Hypothalamus (tissue), 51 donors: ENCODE data around the gene PTPRK.

ENCODE experiments used
- DNase-seq, 51 donors: peaks; one replicate each; lab custom pipeline; 2025; lab: John Stamatoyannopoulos, UW

The PTPRK gene

DNA sequence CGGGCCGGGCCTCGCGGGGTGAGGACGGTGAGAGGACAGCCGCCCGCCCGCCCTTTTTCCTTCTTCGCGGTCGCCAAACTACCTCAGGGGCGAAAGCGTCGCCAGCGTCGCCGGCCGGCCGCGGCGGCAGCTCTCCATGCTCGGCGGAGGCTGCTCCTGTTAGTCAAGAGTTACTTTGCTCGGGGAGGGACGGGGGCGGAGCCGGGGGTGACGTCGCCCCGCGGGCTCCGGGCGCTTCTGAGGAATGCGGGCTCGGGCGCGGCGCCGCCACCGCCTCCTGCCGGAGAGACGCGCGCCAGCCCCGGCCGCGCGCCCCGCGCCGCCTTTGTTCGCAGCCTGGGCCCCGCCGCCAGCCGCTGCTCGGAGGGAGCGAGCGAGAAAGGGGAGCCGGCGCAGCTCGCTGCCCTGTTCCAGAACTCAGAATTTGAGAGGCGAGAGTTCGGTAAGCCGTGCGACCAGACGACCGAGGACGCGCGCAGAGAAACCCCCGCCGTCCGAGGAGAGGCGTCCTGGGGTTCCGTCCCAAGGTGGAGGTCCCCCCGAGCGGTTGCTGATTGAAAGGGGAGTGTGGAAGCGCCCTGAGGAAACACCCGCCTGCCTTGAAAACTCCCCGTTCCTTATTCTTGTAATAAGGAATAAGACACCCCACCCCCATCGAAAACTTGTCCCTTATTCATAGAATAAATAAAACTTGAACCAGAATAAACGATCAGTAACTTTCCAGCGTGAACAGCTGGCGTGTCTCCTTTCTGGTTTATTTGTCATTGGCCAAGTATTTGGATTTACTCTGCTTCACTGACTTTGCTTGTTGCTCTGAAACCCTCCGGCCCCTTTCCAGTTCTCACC, at the start of gene PTPRK:
Gene PTPRK, minus strand, starts transcription at position 164 of the 846 bp plus-strand sequence. CDS start 241 bp downstream, outside the sequence.
- DNase-seq = peak in 50 of 51 donors; percentile 41 to 97 (median 86)

DNA sequence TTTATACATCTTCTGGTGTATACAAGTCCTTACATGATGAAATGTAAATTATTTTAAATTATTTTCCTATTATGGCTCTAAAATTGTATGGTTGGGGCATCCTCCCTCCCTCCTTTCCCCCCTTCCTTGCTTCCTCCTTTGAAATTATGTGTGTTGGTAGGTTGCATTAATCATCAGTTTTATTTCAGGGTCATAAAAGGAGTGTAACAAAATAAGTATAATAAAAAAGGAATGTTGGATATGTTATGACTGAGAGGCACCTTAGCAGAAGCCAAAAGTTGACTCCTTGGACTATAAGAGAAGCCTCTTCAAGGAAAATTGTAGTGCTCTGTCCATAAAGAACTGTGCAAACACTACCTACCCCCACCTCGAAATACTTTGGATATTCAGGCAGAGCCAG, 46.6 kb upstream of the PTPRK start:
- DNase-seq = no peak

GRCh38 chr6:128560966-128561365, 40.6 kb upstream of the PTPRK start:
- no peak for DNase-seq

DNA sequence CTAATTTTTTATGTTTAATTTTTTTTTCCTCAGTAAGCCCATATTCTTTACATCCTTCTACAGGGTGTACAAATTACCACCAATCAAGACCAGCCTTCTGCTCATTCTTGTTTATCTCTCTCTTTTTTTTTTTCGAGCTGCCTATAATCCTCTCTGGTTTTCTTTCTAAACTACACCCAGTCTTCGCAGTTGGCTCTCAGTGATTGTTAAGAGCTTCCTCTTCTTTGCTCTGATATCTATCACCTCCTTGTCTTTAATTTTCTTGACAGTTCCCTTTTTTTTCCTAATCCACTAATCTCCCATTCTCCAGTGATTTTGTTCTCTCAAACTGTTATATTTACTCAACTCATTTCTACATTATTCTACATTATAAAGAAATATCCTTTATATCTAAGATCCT, 38.5 kb upstream of the PTPRK start:
- DNase-seq = no peak

GRCh38 chr6:128558021-128558420, 37.6 kb upstream of the PTPRK start:
- no peak for DNase-seq

DNA sequence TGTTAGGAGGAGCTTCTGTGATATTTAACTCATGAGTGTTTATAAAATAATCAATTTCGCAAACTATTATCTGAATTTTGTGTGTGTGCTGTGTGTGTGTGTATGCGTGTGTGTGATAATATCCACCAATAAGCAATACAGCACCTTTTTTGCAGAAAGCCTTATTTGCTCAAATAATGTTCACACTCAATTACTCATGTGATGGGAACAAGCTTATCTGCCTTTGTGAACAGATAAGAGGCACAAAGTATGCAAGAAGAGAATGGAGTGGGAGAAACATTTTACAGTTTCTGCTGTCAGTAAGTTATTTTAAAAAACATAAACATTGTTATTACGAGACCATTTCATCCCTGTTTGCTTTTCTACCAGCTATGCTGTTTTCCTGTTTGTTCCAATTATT, 36.7 kb upstream of the PTPRK start:
- DNase-seq = no peak

GRCh38 chr6:128554302-128554701, 33.9 kb upstream of the PTPRK start:
- peak in 2 of 51 donors; percentile 0 to 9 for DNase-seq

- no peak for DNase-seq
These were observed 20.9 kb upstream of the PTPRK start for GRCh38 chr6:128541261-128541660.

GRCh38 chr6:128538763-128539162, 18.4 kb upstream of the PTPRK start:
- no peak for DNase-seq

DNA sequence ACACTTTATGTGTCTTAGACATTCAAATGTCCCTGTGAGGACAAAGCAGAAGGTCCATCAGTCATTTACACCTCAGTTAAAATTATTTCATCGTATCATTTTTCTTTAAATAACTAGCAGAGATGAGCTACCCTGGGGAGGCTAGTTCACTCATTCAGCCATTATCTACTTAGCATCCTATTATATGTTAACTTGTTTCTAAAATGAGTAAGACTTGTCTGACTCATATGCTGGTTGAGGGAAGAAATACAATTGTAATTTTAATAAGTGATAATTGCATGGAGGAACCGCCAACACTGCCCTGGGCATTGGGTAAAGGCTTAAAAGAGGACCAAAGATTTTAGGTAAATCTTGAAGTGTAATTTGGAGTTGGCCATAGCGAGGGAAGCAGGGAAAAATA, 12.4 kb upstream of the PTPRK start:
- no peak for DNase-seq

DNA sequence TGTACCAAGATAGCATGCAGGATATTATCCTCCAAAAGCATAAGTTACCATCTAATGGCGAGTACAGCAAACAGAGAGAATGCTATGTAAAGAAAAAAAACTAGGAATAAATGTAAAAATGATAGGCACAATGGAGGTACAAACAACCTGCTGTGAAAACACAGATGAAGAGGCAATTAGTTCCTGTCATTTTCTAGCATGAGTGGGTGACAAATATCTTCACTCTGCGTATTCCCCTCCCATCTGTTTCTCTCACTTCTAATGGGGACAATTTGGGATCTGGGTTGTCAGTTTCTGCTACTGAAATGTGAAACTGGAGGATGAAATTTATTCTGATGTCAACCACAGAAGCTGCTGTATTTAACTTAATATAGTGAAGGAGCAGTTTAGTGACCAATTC, 11.7 kb upstream of the PTPRK start:
- no peak for DNase-seq

GRCh38 chr6:128531696-128532095, 11.3 kb upstream of the PTPRK start:
- no peak for DNase-seq

GRCh38 chr6:128528241-128528640, 7.8 kb upstream of the PTPRK start:
- no peak for DNase-seq

DNA sequence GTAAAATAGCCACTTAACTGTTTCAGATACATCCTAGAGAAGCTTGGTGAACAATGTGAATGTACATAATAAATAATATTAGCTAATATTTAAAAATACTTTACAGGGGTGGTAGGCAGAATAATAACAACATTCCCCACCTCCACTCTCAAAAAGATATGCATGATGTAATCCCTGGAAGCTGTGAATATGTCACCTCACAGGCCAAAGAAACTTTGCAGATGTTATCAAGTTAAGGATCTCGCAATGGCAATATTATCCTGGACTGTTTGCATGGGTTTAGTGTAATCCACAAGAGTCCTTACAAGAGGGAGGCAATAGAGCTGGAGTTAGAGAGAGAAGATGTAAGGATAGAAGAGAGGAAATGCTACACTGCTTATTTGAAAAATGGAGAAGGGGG, 7.0 kb upstream of the PTPRK start:
- no peak for DNase-seq

- no peak for DNase-seq
These were observed 5.9 kb upstream of the PTPRK start for GRCh38 chr6:128526152-128526914.

- no peak for DNase-seq
These were observed 5.0 kb upstream of the PTPRK start for GRCh38 chr6:128525406-128525805.

GRCh38 chr6:128521282-128521632, 858 bp upstream of the PTPRK start:
- no peak for DNase-seq

DNA sequence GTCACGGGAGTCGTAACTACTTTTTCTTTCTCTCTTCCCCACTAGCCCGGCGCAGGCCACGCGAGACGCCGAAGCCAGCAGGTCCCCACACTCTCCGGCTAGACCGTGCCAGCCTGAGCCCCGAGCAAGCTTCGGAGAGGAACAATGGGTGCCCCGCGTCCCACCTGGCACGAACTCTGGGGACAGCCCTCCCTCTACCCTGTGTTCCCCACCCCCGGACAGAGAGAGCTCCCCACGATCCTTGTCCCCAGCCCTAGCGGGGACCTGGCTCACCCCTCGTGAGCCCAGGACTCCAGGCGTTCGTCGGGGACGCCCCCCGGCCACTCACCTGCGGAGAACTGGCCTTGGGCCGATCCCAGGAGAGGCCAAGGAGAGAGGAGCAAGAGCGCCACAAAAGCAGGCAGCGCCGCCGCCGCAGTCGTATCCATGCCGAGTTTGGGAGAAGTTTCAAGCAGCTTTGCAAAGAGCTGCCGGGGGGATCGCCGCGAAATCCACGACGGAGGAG, 416 bp downstream of the PTPRK start:
- peak in 34 of 51 donors; percentile 31 to 97 (median 64) for DNase-seq

GRCh38 chr6:128519132-128519930, 1.1 kb downstream of the PTPRK start:
- peak in 43 of 51 donors; percentile 14 to 83 (median 57) for DNase-seq

GRCh38 chr6:128518434-128519131, 1.8 kb downstream of the PTPRK start:
- DNase-seq = no peak
